Osteocyte (in vitro differentiated cells): Measurements from ENCODE around the gene AGPS. TPM values are rescaled to one million over a fixed set of nuclear protein-coding genes. Genes with fewer than 3 reads are reported as not detected.
A peak's percentile ranks its signal among the peaks of the same experiment; 100 is the strongest.

Experiments used
- DNase-seq: peaks from one replicate; pipeline ENCODE4 v3.0.0; 2021; ENCODE audit warnings: mixed read lengths; ENCODE audit not compliant: unreplicated experiment; ENCODE audit errors: extremely low spot score
- H3K27ac Mint-ChIP-seq: one replicate; pipeline ENCODE4 v1.8.0; 2021; ENCODE audit warnings: mild to moderate bottlenecking, mixed read lengths; ENCODE audit not compliant: unreplicated experiment
- H3K27me3 Mint-ChIP-seq: one replicate; pipeline ENCODE4 v1.8.0; 2021; ENCODE audit warnings: mixed read lengths; ENCODE audit not compliant: unreplicated experiment
- H3K36me3 Mint-ChIP-seq: one replicate; pipeline ENCODE4 v1.8.0; 2021; ENCODE audit warnings: mixed read lengths; ENCODE audit not compliant: unreplicated experiment
- H3K4me1 Mint-ChIP-seq: one replicate; pipeline ENCODE4 v1.8.0; 2021; ENCODE audit warnings: mixed read lengths; ENCODE audit not compliant: unreplicated experiment
- H3K4me3 Mint-ChIP-seq: one replicate; pipeline ENCODE4 v1.8.0; 2021; ENCODE audit warnings: mild to moderate bottlenecking, moderate library complexity, mixed read lengths; ENCODE audit not compliant: unreplicated experiment
- H3K9me3 Mint-ChIP-seq: one replicate; pipeline ENCODE4 v1.8.0; 2021; ENCODE audit warnings: mixed read lengths; ENCODE audit not compliant: unreplicated experiment
- CTCF ChIP-seq: fragments of 200-600 bp; sonication (generic); IDR thresholded peaks from 2 replicates; pipeline ENCODE4 v1.5.0; 2021; ENCODE audit warnings: antibody characterized with exemption, mild to moderate bottlenecking, moderate library complexity
- total RNA-seq: library from RNA; stranded (reverse); gene quantifications from 2 replicates; pipeline ENCODE4 v1.2.1, GENCODE V29; 2021

The AGPS gene
- total RNA-seq, 1 donor from 2014 or later: 38.0 TPM

- Mint-ChIP-seq H3K36me3 (no peaks in the 10 kb centered on the region), H3K4me1 (no peaks in the 10 kb centered on the region), H3K9me3 (no peaks in the 10 kb centered on the region), H3K27ac (no peak overlapping the region), H3K4me3 (no peak overlapping the region), H3K27me3 (peaks cover 9% of the 10 kb centered on the region)
- no peak for TF ChIP-seq CTCF
- no peak for DNase-seq
Measured at GRCh38 chr2:177568893-177569292, 176.3 kb downstream of the AGPS start.

DNA sequence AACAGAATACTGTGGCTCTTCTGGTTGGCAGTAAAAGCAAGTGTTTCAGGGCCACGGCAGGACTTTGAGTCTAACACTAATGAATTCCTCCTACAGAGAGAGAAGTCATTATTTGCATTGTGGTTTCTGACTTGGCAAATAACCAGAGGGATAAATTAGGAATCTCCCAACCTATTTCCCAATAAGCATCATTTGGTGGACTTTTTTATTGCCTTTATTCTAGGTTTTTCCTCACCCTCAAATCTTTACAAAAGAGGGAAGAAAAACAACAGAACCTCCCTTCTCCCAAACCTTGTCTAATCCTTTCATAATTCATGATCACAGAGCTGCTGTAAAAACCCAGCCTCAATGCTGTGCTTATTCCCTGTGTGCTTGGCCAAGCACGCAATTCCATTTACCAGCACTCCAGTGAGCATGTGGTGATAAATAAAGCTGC lies 179.7 kb downstream of the AGPS start:
- DNase-seq: peak; percentile 25
- H3K4me3 Mint-ChIP-seq: no peak overlapping the region
- no peak for TF ChIP-seq CTCF
- no peak overlapping the region for H3K27ac Mint-ChIP-seq
- H3K27me3 Mint-ChIP-seq: peaks cover 9% of the 10 kb centered on the region
- no peaks in the 10 kb centered on the region for H3K9me3 Mint-ChIP-seq
- no peaks in the 10 kb centered on the region for H3K36me3 Mint-ChIP-seq
- no peaks in the 10 kb centered on the region for H3K4me1 Mint-ChIP-seq

DNA sequence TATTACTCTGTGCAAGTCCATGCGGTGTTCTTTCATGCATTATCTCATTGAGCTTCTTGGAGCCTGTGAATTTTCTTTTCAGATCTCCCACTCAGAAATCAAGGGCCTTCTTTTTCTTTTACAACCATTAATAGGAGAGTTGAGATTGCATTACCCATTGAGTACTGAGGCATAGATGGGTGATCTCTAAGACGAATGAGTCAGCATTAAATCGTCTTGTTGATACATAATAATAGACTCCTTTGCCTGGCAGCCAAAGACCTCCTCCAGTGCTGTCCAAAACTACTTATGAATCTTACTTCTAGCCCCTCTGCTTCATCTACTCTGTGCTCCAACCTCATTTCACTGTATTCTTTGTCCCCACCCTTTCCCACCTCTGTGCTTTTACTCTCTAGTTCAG lies 180.5 kb downstream of the AGPS start:
- TF ChIP-seq CTCF: no peak
- H3K27me3 Mint-ChIP-seq: peaks cover 9% of the 10 kb centered on the region
- H3K36me3 Mint-ChIP-seq: no peaks in the 10 kb centered on the region
- no peaks in the 10 kb centered on the region for H3K4me1 Mint-ChIP-seq
- H3K27ac Mint-ChIP-seq: no peak overlapping the region
- no peaks in the 10 kb centered on the region for H3K9me3 Mint-ChIP-seq
- no peak for DNase-seq
- no peak overlapping the region for H3K4me3 Mint-ChIP-seq

GRCh38 chr2:177574356-177574755 lies 181.8 kb downstream of the AGPS start:
- no peaks in the 10 kb centered on the region for H3K36me3 Mint-ChIP-seq
- H3K4me3 Mint-ChIP-seq: no peak overlapping the region
- H3K27me3 Mint-ChIP-seq: peaks cover 9% of the 10 kb centered on the region
- H3K9me3 Mint-ChIP-seq: no peaks in the 10 kb centered on the region
- DNase-seq: peak; percentile 36
- no peak overlapping the region for H3K27ac Mint-ChIP-seq
- no peak for TF ChIP-seq CTCF
- no peaks in the 10 kb centered on the region for H3K4me1 Mint-ChIP-seq

GRCh38 chr2:177575358-177575757 lies 182.8 kb downstream of the AGPS start:
- H3K36me3 Mint-ChIP-seq: no peaks in the 10 kb centered on the region
- H3K4me3 Mint-ChIP-seq: no peak overlapping the region
- H3K4me1 Mint-ChIP-seq: no peaks in the 10 kb centered on the region
- H3K27me3 Mint-ChIP-seq: peaks cover 9% of the 10 kb centered on the region
- DNase-seq: no peak
- TF ChIP-seq CTCF: no peak
- no peak overlapping the region for H3K27ac Mint-ChIP-seq
- no peaks in the 10 kb centered on the region for H3K9me3 Mint-ChIP-seq
